ENCODE data around the gene DST. TPM values are rescaled to one million over a fixed set of nuclear protein-coding genes. Genes with fewer than 3 reads are reported as not detected.

DST gene
- total RNA-seq, 1 experiment from 2014 or later: 91.9 TPM

GRCh38 chr6:56517155-56517745 lies 125.4 kb downstream of the DST start:
- Histone ChIP-seq H3K14ac (ENCODE audit: insufficient read depth, low read length) (no peak overlapping the region), H3K56ac (ENCODE audit: insufficient read length, low read depth, low read length) (no peak overlapping the region), H2BK120ac (ENCODE audit: low read depth, low read length, poor library complexity, severe bottlenecking) (no peak overlapping the region), H3K18ac (ENCODE audit: insufficient read length, low read depth, low read length) (no peak overlapping the region), H3K23ac (ENCODE audit: insufficient read length, low read depth, low read length) (no peak overlapping the region), H3K4ac (ENCODE audit: low read depth, low read length) (no peak overlapping the region), H2BK15ac (ENCODE audit: low read depth, low read length) (no peak overlapping the region), H3K4me2 (ENCODE audit: insufficient read depth, insufficient read length, low read length) (no peak overlapping the region), H3K4me1 (ENCODE audit: insufficient read depth, low read length) (peaks cover 2% of the 10 kb centered on the region; the same call in 1 of the 2 replicates), H2BK20ac (ENCODE audit: low read depth, low read length, poor library complexity, severe bottlenecking) (no peak overlapping the region), H3K27me3 (ENCODE audit: insufficient read depth, low read length) (no peaks in the 10 kb centered on the region), H4K91ac (ENCODE audit: insufficient read length, low read depth, low read length) (no peak overlapping the region), H4K5ac (ENCODE audit: insufficient read length, low read depth, low read length) (no peak overlapping the region), H3K23me2 (ENCODE audit: insufficient read length, low read depth, low read length, poor library complexity, severe bottlenecking) (no peaks in the 10 kb centered on the region), H2BK5ac (ENCODE audit: insufficient read length, low read length) (no peak overlapping the region), H2AFZ (ENCODE audit: low read length) (no peak overlapping the region), H3K9ac (ENCODE audit: extremely low read depth, insufficient read length, low read length) (no peak overlapping the region), H3K79me1 (ENCODE audit: insufficient read depth, low read depth, low read length, poor library complexity, severe bottlenecking) (no peaks in the 10 kb centered on the region), H4K8ac (replicated peaks; ENCODE audit: insufficient read length, low read depth, low read length) (no peak overlapping the region), H3K27ac (ENCODE audit: insufficient read length, low read depth, low read length) (no peak overlapping the region), H4K20me1 (ENCODE audit: control insufficient read depth, insufficient read depth, insufficient read length) (no peaks in the 10 kb centered on the region), H2BK12ac (ENCODE audit: insufficient read length, low read depth, low read length) (no peak overlapping the region), H3K9me3 (ENCODE audit: control insufficient read depth, low read depth, low read length) (no peaks in the 10 kb centered on the region), H2AK5ac (ENCODE audit: insufficient read length, low read length) (no peak overlapping the region), H3K79me2 (ENCODE audit: insufficient read depth, low read length) (no peaks in the 10 kb centered on the region), H3T11ph (ENCODE audit: low read length) (no peak overlapping the region)
- Mint-ChIP-seq H3K4me1 (peaks cover 16 to 20% of the 10 kb centered on the region in 2 experiments), H3K36me3 (ENCODE audit: insufficient read depth in 1 of 3, low read depth in 3 of 3) (peaks cover 21 to 45% (median 43%) of the 10 kb centered on the region in 3 experiments; a peak in 6 of 7 replicates), H3K4me3 (no peak overlapping the region), H3K27me3 (ENCODE audit: low read depth) (no peaks in the 10 kb centered on the region), H3K9me3 (no peaks in the 10 kb centered on the region), H3K27ac (no peak overlapping the region)
- no CpG with 5 or more reads among the region's 5 CpGs for WGBS (ENCODE audit: extremely low coverage, insufficient read length, low lambda C conversion rate)
- TF ChIP-seq CTCF (conservative IDR thresholded peaks at IDR 0.05): no peak
- DNase-seq: no peak
